AG04450 (cell line): ENCODE results near the gene SOBP. TPM values are rescaled to one million over a fixed set of nuclear protein-coding genes. Genes with fewer than 3 reads are reported as not detected.

Experiments used
- CTCF ChIA-PET: fragments of 300-600, 350-600 bp; formaldehyde crosslinking; extraction: SDS; loops from one replicate; lab custom pipeline; 2022; ENCODE audit warnings: antibody characterized with exemption, inconsistent platforms; lab: Charles Lee
- POLR2A ChIA-PET: fragments of 350-600 bp; formaldehyde crosslinking; extraction: SDS; loops from one replicate; lab custom pipeline; 2021; ENCODE audit warnings: antibody characterized with exemption, inconsistent platforms; lab: Yijun Ruan, JAX
- DNase-seq: peaks from one replicate; pipeline ENCODE4 v3.0.0-alpha.2; 2011; ENCODE audit warnings: low read depth, low spot score
- H3K27ac ChIP-seq: one replicate; pipeline ENCODE4 v1.5.1; 2012; ENCODE audit warnings: low read depth, low read length, control low read depth
- H3K27me3 ChIP-seq: one replicate; pipeline ENCODE4 v1.6.0; 2012; ENCODE audit warnings: low read length; ENCODE audit not compliant: control insufficient read depth, insufficient read depth
- H3K4me3 ChIP-seq: 2 replicates; pipeline ENCODE4 v1.5.1; 2011; ENCODE audit warnings: mild to moderate bottlenecking, low read depth, low read length, control low read depth
- H3K9me3 ChIP-seq: 2 replicates; pipeline ENCODE4 v1.5.1; 2012; ENCODE audit warnings: low read length; ENCODE audit not compliant: control insufficient read depth, insufficient read depth
- CTCF ChIP-seq: IDR thresholded peaks from 2 replicates; pipeline ENCODE4 v1.5.1; 2011; ENCODE audit warnings: low read depth, low read length, control low read depth, inconsistent platforms
- polyA plus RNA-seq: library from polyadenylated mRNA; depleted of rRNA; stranded (reverse); fragments of >200 nt; gene quantifications from 2 replicates; pipeline ENCODE4 v1.2.3, GENCODE V29; 2011

The SOBP gene
- polyA plus RNA-seq, 1 experiment = 0.76 TPM

DNA sequence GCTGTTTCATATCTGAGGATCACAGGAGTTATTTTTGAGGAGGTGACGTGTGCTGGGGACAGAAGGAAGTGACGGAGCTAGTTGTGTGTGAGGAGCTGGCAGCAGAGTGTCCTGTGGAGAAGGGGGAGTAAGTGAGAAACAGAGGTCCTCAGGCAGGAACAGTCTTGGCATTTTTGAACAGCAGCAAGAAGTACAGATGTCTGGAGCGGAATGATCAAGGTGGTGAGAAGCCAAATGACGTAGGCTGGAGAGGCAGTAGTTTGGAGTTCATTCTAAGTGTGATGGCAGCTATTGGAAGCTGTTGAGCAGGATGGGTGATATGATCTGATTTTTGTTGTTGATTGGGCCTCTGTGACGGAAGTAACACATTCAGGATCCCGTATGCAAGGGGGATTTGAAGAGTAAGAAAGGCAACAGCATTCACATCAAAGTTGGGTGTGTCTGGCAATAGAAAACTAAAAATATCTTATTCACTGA lies 52.3 kb downstream of the SOBP start:
- Histone ChIP-seq H3K27ac (no peak overlapping the region), H3K27me3 (no peaks in the 10 kb centered on the region), H3K4me3 (no peak overlapping the region), H3K9me3 (no peaks in the 10 kb centered on the region)
- TF ChIP-seq CTCF = no peak
- no peak for DNase-seq
- ChIA-PET POLR2A (no interaction called here), CTCF (no interaction called here)

DNA sequence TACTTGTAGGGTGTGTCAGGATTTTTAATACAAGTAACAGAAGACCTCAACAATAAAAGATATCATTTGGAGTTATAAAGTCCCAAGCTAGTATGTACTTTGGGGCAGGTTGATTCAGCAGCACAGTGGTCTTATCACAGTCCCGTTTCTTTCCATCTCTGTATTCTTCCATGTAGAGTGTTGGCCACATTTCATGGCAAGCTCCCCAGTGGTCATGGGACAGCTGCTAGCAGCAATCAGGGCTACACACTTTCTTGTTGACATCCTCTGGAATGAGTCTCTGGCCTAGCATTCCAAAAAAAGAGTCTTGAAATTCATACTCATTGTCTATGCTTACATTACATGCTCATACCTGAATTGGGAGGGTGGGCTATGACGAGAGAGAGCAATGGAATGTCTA lies 53.2 kb downstream of the SOBP start:
- CTCF ChIA-PET = no interaction called here
- POLR2A ChIA-PET = no interaction called here

GRCh38 chr6:107543567-107543966 lies 53.6 kb downstream of the SOBP start:
- H3K4me3 ChIP-seq = no peak overlapping the region
- no peak overlapping the region for H3K27ac ChIP-seq
- no peak for DNase-seq
- H3K27me3 ChIP-seq = no peaks in the 10 kb centered on the region
- H3K9me3 ChIP-seq = no peaks in the 10 kb centered on the region
- ChIA-PET CTCF (interaction anchor here (0.9 to 1.3 kb wide), 3 partner anchors 9 to 226 kb away, joined by 3 read pairs; no protein-coding TSS in a partner anchor), POLR2A (no interaction called here)
- TF ChIP-seq CTCF = no peak

More for the DNA sequence above, 53.2 kb downstream of the SOBP start:
- DNase-seq = no peak
- Histone ChIP-seq H3K9me3 (no peaks in the 10 kb centered on the region), H3K27me3 (no peaks in the 10 kb centered on the region), H3K27ac (no peak overlapping the region), H3K4me3 (no peak overlapping the region)
- no peak for TF ChIP-seq CTCF

DNA sequence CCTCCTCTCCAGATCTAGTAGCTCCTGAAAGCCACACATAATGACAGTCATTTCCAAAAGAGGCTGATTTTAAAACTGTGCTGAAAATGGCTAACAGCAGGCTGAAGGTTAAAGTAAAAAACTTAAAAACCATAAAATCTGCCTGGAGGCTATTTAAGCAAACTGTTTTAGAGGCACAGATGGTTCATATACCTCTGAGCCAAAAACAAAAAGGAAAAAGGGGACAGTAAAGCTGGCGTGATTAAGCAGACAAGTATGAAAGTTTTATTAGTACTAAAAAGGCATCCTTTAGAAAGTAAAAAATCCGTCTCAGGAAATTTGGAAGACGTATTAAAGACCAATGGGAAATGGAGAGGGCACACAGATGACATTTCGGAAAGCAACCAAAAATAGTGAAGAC lies 55.8 kb downstream of the SOBP start:
- H3K4me3 ChIP-seq = no peak overlapping the region
- no peaks in the 10 kb centered on the region for H3K9me3 ChIP-seq
- no peak for DNase-seq
- H3K27ac ChIP-seq = no peak overlapping the region
- CTCF ChIA-PET = no interaction called here
- TF ChIP-seq CTCF = no peak
- POLR2A ChIA-PET = no interaction called here
- no peaks in the 10 kb centered on the region for H3K27me3 ChIP-seq

GRCh38 chr6:107546691-107547450 lies 57.0 kb downstream of the SOBP start:
- Histone ChIP-seq H3K4me3 (no peak overlapping the region), H3K27ac (no peak overlapping the region), H3K27me3 (no peaks in the 10 kb centered on the region), H3K9me3 (no peaks in the 10 kb centered on the region)
- ChIA-PET POLR2A (no interaction called here), CTCF (interaction anchor here (1.0 kb wide), 1 partner anchor 229 kb away, joined by 3 read pairs; no protein-coding TSS in a partner anchor)
- no peak for DNase-seq
- no peak for TF ChIP-seq CTCF
